ENCODE results near the gene KCNIP3.
"Not testable (repeated sequence)": the region's sequence is repeated elsewhere in the genome, so short reads cannot be mapped to it uniquely, and the experiment has no call there.

Gene KCNIP3

GRCh38 chr2:95374029-95374428 lies 76.9 kb downstream of the KCNIP3 start:
- no peak for DNase-seq (ENCODE audit: low read depth)
- H3K4me3 ChIP-seq (ENCODE audit: low read length), result no peak overlapping the region
- no peak for TF ChIP-seq CTCF (conservative IDR thresholded peaks at IDR 0.05; ENCODE audit: low read length)

- H3K4me3 ChIP-seq (ENCODE audit: low read length), result no peak overlapping the region
- no peak for DNase-seq (ENCODE audit: low read depth)
- TF ChIP-seq CTCF (conservative IDR thresholded peaks at IDR 0.05; ENCODE audit: low read length), result no peak
Observed at GRCh38 chr2:95374451-95374920, 77.3 kb downstream of the KCNIP3 start.

- no peak for TF ChIP-seq CTCF (conservative IDR thresholded peaks at IDR 0.05; ENCODE audit: low read length)
- no peak overlapping the region for H3K4me3 ChIP-seq (ENCODE audit: low read length)
- DNase-seq (ENCODE audit: low read depth), result peak; percentile 10
Observed at GRCh38 chr2:95374921-95375471, 77.8 kb downstream of the KCNIP3 start.

GRCh38 chr2:95375532-95376150 lies 78.5 kb downstream of the KCNIP3 start:
- DNase-seq (ENCODE audit: low read depth), result no peak
- H3K4me3 ChIP-seq (ENCODE audit: low read length), result no peak overlapping the region
- TF ChIP-seq CTCF (conservative IDR thresholded peaks at IDR 0.05; ENCODE audit: low read length), result no peak

- H3K4me3 ChIP-seq (ENCODE audit: low read length), result no peak overlapping the region
- no peak for TF ChIP-seq CTCF (conservative IDR thresholded peaks at IDR 0.05; ENCODE audit: low read length)
- no peak for DNase-seq (ENCODE audit: low read depth)
Observed at GRCh38 chr2:95376311-95377215, 79.4 kb downstream of the KCNIP3 start.

GRCh38 chr2:95377216-95378123 lies 80.3 kb downstream of the KCNIP3 start:
- DNase-seq (ENCODE audit: low read depth), result no peak
- H3K4me3 ChIP-seq (ENCODE audit: low read length), result no peak overlapping the region
- TF ChIP-seq CTCF (conservative IDR thresholded peaks at IDR 0.05; ENCODE audit: low read length), result no peak

- not testable (repeated sequence) for H3K4me3 ChIP-seq (ENCODE audit: low read length); DNase-seq (ENCODE audit: low read depth)
Observed at GRCh38 chr2:95378281-95378680, 81.1 kb downstream of the KCNIP3 start.

All from AG10803 (cell line).